Measurements from ENCODE around the gene SRMS.

- TF ChIP-seq CTCF (IDR thresholded peaks at IDR 0.05; ENCODE audit: insufficient read depth, low read length, poor library complexity, severe bottlenecking) (no peak), EZH2phosphoT487 (conservative IDR thresholded peaks at IDR 0.05; ENCODE audit: low read length) (no peak)
Measured at GRCh38 chr20:63532449-63532971, 15.0 kb downstream of the SRMS start.

Data from SU-DHL-6 (cell line).